DMS53 (cell line): Measurements from ENCODE around the gene MEGF6.
A peak's percentile ranks its signal among the peaks of the same experiment; 100 is the strongest.

Source experiments
- DNase-seq: peaks from one replicate; lab custom pipeline; 2025; lab: John Stamatoyannopoulos, UW

Gene MEGF6

GRCh38 chr1:3611170-3612019 is at the start of gene MEGF6:
TSS of gene MEGF6 (minus strand) at chr1:3611508. CDS start at chr1:3611268, 240 bp downstream.
- peak; percentile 56 for DNase-seq

- DNase-seq, result no peak
These were observed 49.4 kb upstream of the MEGF6 start for GRCh38 chr1:3660704-3661103.

GRCh38 chr1:3659093-3659492 is 47.8 kb upstream of the MEGF6 start:
- no peak for DNase-seq

- DNase-seq, result no peak
These were observed 46.9 kb upstream of the MEGF6 start for GRCh38 chr1:3658231-3658615.

- no peak for DNase-seq
These were observed 46.4 kb upstream of the MEGF6 start for GRCh38 chr1:3657578-3658230.

- DNase-seq, result no peak
These were observed 45.8 kb upstream of the MEGF6 start for GRCh38 chr1:3657096-3657475.

GRCh38 chr1:3656450-3657095 is 45.3 kb upstream of the MEGF6 start:
- no peak for DNase-seq

- DNase-seq, result no peak
These were observed 43.4 kb upstream of the MEGF6 start for GRCh38 chr1:3654549-3655281.

- DNase-seq, result no peak
These were observed 41.9 kb upstream of the MEGF6 start for GRCh38 chr1:3653286-3653618.

GRCh38 chr1:3652548-3653285 is 41.4 kb upstream of the MEGF6 start:
- DNase-seq, result peak; percentile 76

GRCh38 chr1:3651930-3652547 is 40.7 kb upstream of the MEGF6 start, which contains the start of gene TP73:
TSS of gene TP73 (plus strand) at chr1:3652516. CDS start at chr1:3682366, 29,850 bp downstream.
- DNase-seq, result peak; percentile 76

GRCh38 chr1:3651026-3651929 is 40.0 kb upstream of the MEGF6 start:
- DNase-seq, result peak; percentile 73

- no peak for DNase-seq
These were observed 39.1 kb upstream of the MEGF6 start for GRCh38 chr1:3650248-3651025.

GRCh38 chr1:3649342-3650247 is 38.3 kb upstream of the MEGF6 start, which contains the start of gene WRAP73:
TSS of gene WRAP73 (minus strand) at chr1:3650103. CDS start at chr1:3649999, 104 bp downstream.
- DNase-seq, result peak; percentile 96

GRCh38 chr1:3646596-3646995 is 35.3 kb upstream of the MEGF6 start:
- DNase-seq, result no peak

GRCh38 chr1:3645666-3646355 is 34.5 kb upstream of the MEGF6 start:
- no peak for DNase-seq

- DNase-seq, result no peak
These were observed 33.9 kb upstream of the MEGF6 start for GRCh38 chr1:3645247-3645646.
